A673 (cell line): Measurements from ENCODE around the gene CAPZA2.

Source experiments
- EZH2 ChIP-seq: fragments of 200-600 bp; sonication (generic); IDR thresholded peaks from 2 replicates; pipeline ENCODE4 v1.6.1; 2017; ENCODE audit warnings: borderline replicate concordance, low read depth, mild to moderate bottlenecking, mixed read lengths, antibody characterized with exemption, low read length; ENCODE audit not compliant: poor library complexity, severe bottlenecking
- TF ChIP-seq, protein P1 (sequence below): fragments of 300-800, 200-600 bp; sonication (generic); conservative IDR thresholded peaks from 2 replicates; pipeline ENCODE4 v1.5.1; 2017; ENCODE audit warnings: low read depth, mild to moderate bottlenecking, antibody characterized with exemption, low read length, moderate library complexity, mixed read lengths

DNA sequence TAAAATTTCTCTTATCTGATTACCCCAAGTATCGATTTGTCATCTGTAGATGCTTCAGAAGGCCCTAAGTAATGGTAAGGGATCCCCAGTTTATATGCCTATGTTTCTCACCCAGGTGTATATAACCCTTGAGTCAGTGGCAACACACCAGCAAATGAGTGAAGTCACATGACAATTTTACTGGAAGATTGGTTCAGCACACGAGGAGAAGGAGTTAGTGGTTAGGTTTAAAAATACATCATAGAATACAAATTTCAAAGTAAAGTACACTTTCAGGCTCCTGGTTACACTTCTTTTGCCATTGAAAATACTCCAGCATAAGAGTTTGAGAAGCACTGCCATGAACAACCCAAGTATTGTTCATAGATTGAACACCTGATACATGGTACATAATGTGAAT, 29.7 kb upstream of the CAPZA2 start:
- TF ChIP-seq, protein P1, sequence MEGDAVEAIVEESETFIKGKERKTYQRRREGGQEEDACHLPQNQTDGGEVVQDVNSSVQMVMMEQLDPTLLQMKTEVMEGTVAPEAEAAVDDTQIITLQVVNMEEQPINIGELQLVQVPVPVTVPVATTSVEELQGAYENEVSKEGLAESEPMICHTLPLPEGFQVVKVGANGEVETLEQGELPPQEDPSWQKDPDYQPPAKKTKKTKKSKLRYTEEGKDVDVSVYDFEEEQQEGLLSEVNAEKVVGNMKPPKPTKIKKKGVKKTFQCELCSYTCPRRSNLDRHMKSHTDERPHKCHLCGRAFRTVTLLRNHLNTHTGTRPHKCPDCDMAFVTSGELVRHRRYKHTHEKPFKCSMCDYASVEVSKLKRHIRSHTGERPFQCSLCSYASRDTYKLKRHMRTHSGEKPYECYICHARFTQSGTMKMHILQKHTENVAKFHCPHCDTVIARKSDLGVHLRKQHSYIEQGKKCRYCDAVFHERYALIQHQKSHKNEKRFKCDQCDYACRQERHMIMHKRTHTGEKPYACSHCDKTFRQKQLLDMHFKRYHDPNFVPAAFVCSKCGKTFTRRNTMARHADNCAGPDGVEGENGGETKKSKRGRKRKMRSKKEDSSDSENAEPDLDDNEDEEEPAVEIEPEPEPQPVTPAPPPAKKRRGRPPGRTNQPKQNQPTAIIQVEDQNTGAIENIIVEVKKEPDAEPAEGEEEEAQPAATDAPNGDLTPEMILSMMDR = no peak
- TF ChIP-seq EZH2 = no peak
